HEK293 (cell line): ENCODE data around the gene TEAD1.

Experiments used
- HOXA7 ChIP-seq: sonication (generic); formaldehyde crosslinking; IDR thresholded peaks from 2 replicates; pipeline ENCODE4 v1.8.1; 2022; ENCODE audit warnings: missing genetic modification reagents, borderline replicate concordance
- IKZF3 ChIP-seq: fragments of 450-650 bp; IDR thresholded peaks from 2 replicates; pipeline ENCODE4 v1.5.0; 2018; ENCODE audit warnings: missing biosample characterization, mild to moderate bottlenecking, missing genetic modification characterization, moderate library complexity
- TCF7L2 ChIP-seq: IDR thresholded peaks from 2 replicates; pipeline ENCODE4 v1.6.1; 2011; ENCODE audit warnings: low read depth, mild to moderate bottlenecking, inconsistent platforms, low read length, moderate library complexity, borderline replicate concordance
- YY1 ChIP-seq: fragments of 450-650 bp; formaldehyde crosslinking; IDR thresholded peaks from 2 replicates; pipeline ENCODE4 v1.5.1; 2018; ENCODE audit warnings: missing biosample characterization, missing genetic modification characterization
- ZBTB21 ChIP-seq: fragments of 450-650 bp; formaldehyde crosslinking; IDR thresholded peaks from 2 replicates; pipeline ENCODE4 v1.5.1; 2017; ENCODE audit warnings: missing biosample characterization, missing genetic modification characterization
- ZBTB7A ChIP-seq: fragments of 450-650 bp; formaldehyde crosslinking; IDR thresholded peaks from 2 replicates; pipeline ENCODE4 v1.5.1; 2016; ENCODE audit warnings: low read depth, missing biosample characterization, missing genetic modification characterization
- ZNF239 ChIP-seq: fragments of 450-650 bp; formaldehyde crosslinking; IDR thresholded peaks from 2 replicates; pipeline ENCODE4 v1.5.1; 2016; ENCODE audit warnings: missing biosample characterization, missing genetic modification characterization
- ZNF311 ChIP-seq: fragments of 450-650 bp; formaldehyde crosslinking; IDR thresholded peaks from 2 replicates; pipeline ENCODE4 v1.5.1; 2017; ENCODE audit warnings: missing biosample characterization, missing genetic modification characterization, borderline replicate concordance
- ZNF544 ChIP-seq: fragments of 450-650 bp; formaldehyde crosslinking; IDR thresholded peaks from 2 replicates; pipeline ENCODE4 v1.5.0; 2017; ENCODE audit warnings: missing biosample characterization, missing genetic modification characterization
- ZNF571 ChIP-seq: fragments of 450-650 bp; formaldehyde crosslinking; IDR thresholded peaks from 2 replicates; pipeline ENCODE4 v1.5.0; 2017; ENCODE audit warnings: missing biosample characterization, missing genetic modification characterization
- TF ChIP-seq, protein P1 (sequence below): fragments of 450-650 bp; formaldehyde crosslinking; IDR thresholded peaks from 2 replicates; pipeline ENCODE4 v1.5.1; 2016; ENCODE audit warnings: missing biosample characterization, missing genetic modification characterization
- TF ChIP-seq, protein P2 (sequence below): IDR thresholded peaks from 2 replicates; pipeline ENCODE4 v1.6.1; 2011; ENCODE audit warnings: mild to moderate bottlenecking, low read depth, low read length, borderline replicate concordance

DNA sequence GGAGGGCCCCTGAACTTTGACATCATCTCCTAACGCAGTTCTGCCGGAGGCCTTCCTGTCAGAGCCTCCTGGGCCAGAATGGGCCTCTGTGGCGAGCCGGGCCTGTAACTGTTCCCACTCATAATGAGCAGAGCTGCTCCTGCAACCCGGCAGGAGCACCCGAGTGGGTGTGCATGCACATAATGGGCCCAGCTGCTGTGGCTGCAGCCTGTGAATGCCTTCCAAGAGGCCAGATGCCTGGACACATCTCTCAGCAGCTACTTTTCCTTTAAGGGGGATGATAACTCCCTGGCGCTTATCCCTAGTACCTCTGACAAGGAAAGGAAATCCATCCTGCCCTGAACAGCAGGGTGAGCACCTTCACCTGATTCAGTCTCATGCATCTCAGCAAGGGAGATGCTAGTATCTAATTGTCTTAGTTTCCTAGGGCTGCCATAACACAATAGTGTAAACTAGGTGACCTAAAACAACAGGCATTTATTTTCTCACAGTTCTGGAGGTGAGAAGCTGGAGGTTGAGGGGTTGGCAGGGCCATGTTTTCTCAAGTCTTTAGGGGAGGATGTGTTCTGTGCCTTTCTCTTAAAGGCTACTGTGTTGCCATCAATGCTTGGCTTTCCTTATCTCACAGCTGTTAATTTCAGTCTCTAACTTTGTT is 120.5 kb downstream of the TEAD1 start:
- TF ChIP-seq, protein P1, sequence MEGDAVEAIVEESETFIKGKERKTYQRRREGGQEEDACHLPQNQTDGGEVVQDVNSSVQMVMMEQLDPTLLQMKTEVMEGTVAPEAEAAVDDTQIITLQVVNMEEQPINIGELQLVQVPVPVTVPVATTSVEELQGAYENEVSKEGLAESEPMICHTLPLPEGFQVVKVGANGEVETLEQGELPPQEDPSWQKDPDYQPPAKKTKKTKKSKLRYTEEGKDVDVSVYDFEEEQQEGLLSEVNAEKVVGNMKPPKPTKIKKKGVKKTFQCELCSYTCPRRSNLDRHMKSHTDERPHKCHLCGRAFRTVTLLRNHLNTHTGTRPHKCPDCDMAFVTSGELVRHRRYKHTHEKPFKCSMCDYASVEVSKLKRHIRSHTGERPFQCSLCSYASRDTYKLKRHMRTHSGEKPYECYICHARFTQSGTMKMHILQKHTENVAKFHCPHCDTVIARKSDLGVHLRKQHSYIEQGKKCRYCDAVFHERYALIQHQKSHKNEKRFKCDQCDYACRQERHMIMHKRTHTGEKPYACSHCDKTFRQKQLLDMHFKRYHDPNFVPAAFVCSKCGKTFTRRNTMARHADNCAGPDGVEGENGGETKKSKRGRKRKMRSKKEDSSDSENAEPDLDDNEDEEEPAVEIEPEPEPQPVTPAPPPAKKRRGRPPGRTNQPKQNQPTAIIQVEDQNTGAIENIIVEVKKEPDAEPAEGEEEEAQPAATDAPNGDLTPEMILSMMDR (tag by site-specific recombination) = no peak
- TF ChIP-seq ZBTB21 (tag by site-specific recombination) (no peak), ZNF544 (tag by site-specific recombination) (no peak), TCF7L2 (no peak), YY1 (no peak), ZNF571 (no peak), HOXA7 (CRISPR knock-in tag) (no peak), ZBTB7A (tag by site-specific recombination) (no peak), IKZF3 (tag by site-specific recombination) (no peak), ZNF239 (tag by site-specific recombination) (no peak), ZNF311 (tag by site-specific recombination) (no peak)
- TF ChIP-seq, protein P2, sequence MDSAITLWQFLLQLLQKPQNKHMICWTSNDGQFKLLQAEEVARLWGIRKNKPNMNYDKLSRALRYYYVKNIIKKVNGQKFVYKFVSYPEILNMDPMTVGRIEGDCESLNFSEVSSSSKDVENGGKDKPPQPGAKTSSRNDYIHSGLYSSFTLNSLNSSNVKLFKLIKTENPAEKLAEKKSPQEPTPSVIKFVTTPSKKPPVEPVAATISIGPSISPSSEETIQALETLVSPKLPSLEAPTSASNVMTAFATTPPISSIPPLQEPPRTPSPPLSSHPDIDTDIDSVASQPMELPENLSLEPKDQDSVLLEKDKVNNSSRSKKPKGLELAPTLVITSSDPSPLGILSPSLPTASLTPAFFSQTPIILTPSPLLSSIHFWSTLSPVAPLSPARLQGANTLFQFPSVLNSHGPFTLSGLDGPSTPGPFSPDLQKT = no peak
